Ascending aorta (tissue), 2 donors: ENCODE data around the gene ZNF853. TPM values are rescaled to one million over a fixed set of nuclear protein-coding genes. Genes with fewer than 3 reads are reported as not detected.
A peak's percentile ranks its signal among the peaks of the same experiment; 100 is the strongest.

Experiments used
- DNase-seq, 2 donors: peaks; one replicate each; pipeline ENCODE4 v3.0.0-alpha.2; 2019; ENCODE audit warnings: low spot score in 2 of 2
- H3K27ac ChIP-seq, 2 donors: fragments of 200-600 bp; sonication (generic); one replicate each; pipeline ENCODE4 v1.5.1; 2016 to 2017; ENCODE audit warnings: mild to moderate bottlenecking in 1 of 2
- H3K27me3 ChIP-seq: fragments of 200-600 bp; sonication (generic); one replicate; pipeline ENCODE4 v1.5.1; 2017
- H3K36me3 ChIP-seq, 2 donors: fragments of 200-600 bp; sonication (generic); one replicate each; pipeline ENCODE4 v1.5.1; 2016
- H3K4me1 ChIP-seq, 2 donors: fragments of 200-600 bp; sonication (generic); one replicate each; pipeline ENCODE4 v1.5.1; 2016 to 2017; ENCODE audit warnings: mild to moderate bottlenecking in 1 of 2
- H3K4me3 ChIP-seq, 2 donors: fragments of 200-600 bp; sonication (generic); one replicate each; pipeline ENCODE4 v1.5.1; 2016 to 2017; ENCODE audit warnings: mild to moderate bottlenecking in 1 of 2
- H3K9me3 ChIP-seq, 2 donors: fragments of 200-600 bp; sonication (generic); one replicate each; pipeline ENCODE4 v1.5.1; 2016
- CTCF ChIP-seq, 3 experiments: fragments of 200-600 bp in 2 of 3; fragments of 450-650 bp in 1 of 3; sonication (generic) in 2 of 3; IDR thresholded peaks; one replicate each; pipeline ENCODE4 v1.5.1; 2016 to 2019; ENCODE audit warnings: antibody characterized with exemption in 3 of 3, mild to moderate bottlenecking in 1 of 3, moderate library complexity in 1 of 3
- intact Hi-C: fragments of 100-400 bp; cut with DNase I; formaldehyde crosslinking; loops from one replicate; pipeline ENCODE4 v1.15.1; 2023
- total RNA-seq: library from RNA; depleted of rRNA; stranded (reverse); fragments of >200 nt; gene quantifications from one replicate; pipeline ENCODE4 v1.1.0, GENCODE V29; 2016

ZNF853 gene
- total RNA-seq, 1 donor from 2014 or later: 12.2 TPM

DNA sequence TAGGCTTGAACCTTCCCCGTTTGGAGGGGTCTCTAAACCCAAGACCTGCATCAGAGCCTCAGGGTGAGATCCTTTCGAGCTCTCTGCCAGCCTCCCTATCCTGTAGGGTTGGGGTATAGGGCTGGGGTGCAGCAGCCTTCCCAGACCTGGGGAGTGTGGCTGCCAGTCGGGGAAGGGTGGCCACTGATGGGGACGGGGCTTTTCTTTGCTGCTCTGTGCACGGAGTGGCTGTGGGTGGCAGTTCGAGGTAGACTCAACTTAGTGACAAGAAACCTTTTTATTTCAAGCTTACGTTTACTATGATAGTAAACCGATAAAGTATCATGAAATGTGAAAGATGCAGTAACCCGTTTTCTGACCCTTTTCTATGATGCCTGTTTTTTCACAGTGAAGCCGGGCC is 34.7 kb downstream of the ZNF853 start:
- no peaks in the 10 kb centered on the region for H3K27me3 ChIP-seq
- peaks cover 0 to 5% of the 10 kb centered on the region in 2 donors for H3K9me3 ChIP-seq
- no peaks in the 10 kb centered on the region for H3K4me1 ChIP-seq
- intact Hi-C loops: no loop called here
- no peak overlapping the region for H3K27ac ChIP-seq
- DNase-seq: no peak
- H3K4me3 ChIP-seq: no peak overlapping the region
- no peak for TF ChIP-seq CTCF (IDR thresholded peaks at IDR 0.05)
- peaks cover 54 to 80% of the 10 kb centered on the region in 2 donors for H3K36me3 ChIP-seq

DNA sequence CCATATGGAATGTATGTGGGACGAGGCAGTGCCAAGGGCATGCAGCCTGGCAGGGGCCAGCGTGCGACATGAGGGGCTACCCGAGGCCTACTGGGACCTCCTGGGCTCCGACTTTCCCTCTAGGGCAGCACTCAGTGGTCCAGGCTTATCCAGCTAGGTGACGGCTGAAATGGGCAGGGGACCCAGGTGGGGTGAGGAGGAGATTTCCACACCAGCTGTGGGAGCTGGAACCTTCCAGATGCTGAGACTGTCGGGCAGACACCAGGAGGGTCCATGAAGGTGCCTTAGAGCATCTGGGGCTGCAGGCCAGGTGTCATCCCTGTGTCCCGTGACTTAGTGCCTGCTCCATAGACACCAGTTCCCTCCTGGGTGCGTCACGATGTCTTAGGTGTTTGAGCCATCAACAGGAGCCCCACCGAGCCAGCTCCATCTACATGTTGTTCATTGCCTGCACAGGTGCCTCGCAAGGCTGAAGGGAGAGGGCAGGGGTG is 35.2 kb downstream of the ZNF853 start:
- peak in 1 of 2 donors; percentile 60 for DNase-seq
- intact Hi-C loops: no loop called here
- TF ChIP-seq CTCF (IDR thresholded peaks at IDR 0.05): no peak
- Histone ChIP-seq H3K27ac (no peak overlapping the region), H3K4me3 (no peak overlapping the region), H3K4me1 (no peaks in the 10 kb centered on the region), H3K36me3 (peaks cover 50 to 80% of the 10 kb centered on the region in 2 donors), H3K9me3 (peaks cover 0 to 5% of the 10 kb centered on the region in 2 donors), H3K27me3 (no peaks in the 10 kb centered on the region)

- H3K27ac ChIP-seq: no peak overlapping the region
- no peak for DNase-seq
- TF ChIP-seq CTCF (IDR thresholded peaks at IDR 0.05): no peak
- H3K27me3 ChIP-seq: no peaks in the 10 kb centered on the region
- no peaks in the 10 kb centered on the region for H3K4me1 ChIP-seq
- intact Hi-C loops: no loop called here
- peaks cover 42 to 76% of the 10 kb centered on the region in 2 donors for H3K36me3 ChIP-seq
- H3K4me3 ChIP-seq: no peak overlapping the region
- H3K9me3 ChIP-seq: peaks cover 0 to 5% of the 10 kb centered on the region in 2 donors
These were observed 36.5 kb downstream of the ZNF853 start for GRCh38 chr7:6651851-6652445.

GRCh38 chr7:6652446-6653011 is 37.1 kb downstream of the ZNF853 start:
- Histone ChIP-seq H3K9me3 (peaks cover 0 to 5% of the 10 kb centered on the region in 2 donors), H3K4me1 (no peaks in the 10 kb centered on the region), H3K4me3 (no peak overlapping the region), H3K27me3 (no peaks in the 10 kb centered on the region), H3K36me3 (peaks cover 41 to 72% of the 10 kb centered on the region in 2 donors), H3K27ac (no peak overlapping the region)
- no peak for TF ChIP-seq CTCF (IDR thresholded peaks at IDR 0.05)
- intact Hi-C loops: no loop called here
- no peak for DNase-seq

DNA sequence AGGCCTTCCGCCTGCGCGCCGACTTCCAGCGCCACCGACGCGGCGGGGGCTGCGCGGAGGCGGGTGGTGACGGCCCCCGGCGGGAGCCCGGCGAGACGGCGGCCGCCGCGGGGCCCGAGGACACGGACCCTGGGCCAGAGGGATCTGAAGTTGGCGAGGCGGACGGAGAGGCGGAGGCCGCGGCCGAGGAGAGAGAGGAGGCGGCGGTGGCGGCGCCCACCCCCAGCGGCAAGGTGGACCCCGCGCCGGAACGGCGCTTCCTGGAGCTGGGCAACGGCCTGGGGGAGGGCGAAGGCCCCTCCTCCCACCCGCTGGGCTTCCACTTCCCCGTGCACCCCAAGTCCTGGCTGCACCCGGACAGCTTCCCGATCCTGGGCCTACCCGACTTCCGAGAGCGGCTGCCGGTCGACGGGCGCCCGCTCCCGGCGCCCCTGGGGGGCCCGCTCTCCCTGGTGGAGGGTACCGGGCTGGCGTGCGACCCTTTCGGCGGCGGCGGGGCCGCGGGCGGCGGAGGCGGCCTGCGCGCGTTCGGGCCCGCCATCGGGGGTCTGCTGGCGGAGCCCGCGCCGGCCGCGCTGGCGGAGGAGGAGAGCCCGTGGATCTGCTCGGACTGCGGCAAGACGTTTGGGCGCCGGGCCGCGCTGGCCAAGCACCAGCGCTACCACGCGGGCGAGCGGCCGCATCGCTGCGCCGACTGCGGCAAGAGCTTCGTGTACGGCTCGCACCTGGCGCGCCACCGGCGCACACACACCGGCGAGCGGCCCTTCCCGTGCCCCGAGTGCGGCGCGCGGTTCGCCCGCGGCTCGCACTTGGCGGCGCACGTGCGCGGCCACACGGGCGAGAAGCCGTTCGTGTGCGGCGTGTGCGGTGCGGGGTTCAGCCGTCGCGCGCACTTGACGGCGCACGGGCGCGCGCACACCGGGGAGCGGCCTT is 37.9 kb downstream of the ZNF853 start:
- Histone ChIP-seq H3K27me3 (no peaks in the 10 kb centered on the region), H3K9me3 (peaks cover 0 to 5% of the 10 kb centered on the region in 2 donors), H3K36me3 (peaks cover 35 to 65% of the 10 kb centered on the region in 2 donors), H3K27ac (no peak overlapping the region), H3K4me3 (no peak overlapping the region), H3K4me1 (no peaks in the 10 kb centered on the region)
- DNase-seq: no peak
- no peak for TF ChIP-seq CTCF (IDR thresholded peaks at IDR 0.05)
- intact Hi-C loops: no loop called here
